ENCODE measurements around the gene ABAT. TPM values are rescaled to one million over a fixed set of nuclear protein-coding genes. Genes with fewer than 3 reads are reported as not detected.
A peak's percentile ranks its signal among the peaks of the same experiment; 100 is the strongest.
"Not testable (repeated sequence)": the region's sequence is repeated elsewhere in the genome, so short reads cannot be mapped to it uniquely, and the experiment has no call there.

Gene ABAT
- total RNA-seq, 8 experiments from 2014 or later = 21.2 to 125 (median 84.4) TPM

- H3K27ac ChIP-seq = no peak overlapping the region
- in situ Hi-C loops (cut with MboI; ENCODE audit: low pct_unique_long_range_greater_than_20kb in 2 of 9, low sequenced_read_pairs in 9 of 9, unreplicated experiment in 9 of 9) = loop anchor here in 5 of 9 experiments (10.0 to 25.0 kb wide), 2 partner anchors 124 to 126 kb away; partner anchors contain the start of gene ABAT (in 4 of the 5)
- WGBS, 10 experiments = 10 to 90% (median 37%) methylated on average over 2 to 6 of the region's 8 CpGs; no CpG with 5 or more reads in 1 of the 10 experiments
Measured at GRCh38 chr16:8788578-8789172, 114.3 kb downstream of the ABAT start.

DNA sequence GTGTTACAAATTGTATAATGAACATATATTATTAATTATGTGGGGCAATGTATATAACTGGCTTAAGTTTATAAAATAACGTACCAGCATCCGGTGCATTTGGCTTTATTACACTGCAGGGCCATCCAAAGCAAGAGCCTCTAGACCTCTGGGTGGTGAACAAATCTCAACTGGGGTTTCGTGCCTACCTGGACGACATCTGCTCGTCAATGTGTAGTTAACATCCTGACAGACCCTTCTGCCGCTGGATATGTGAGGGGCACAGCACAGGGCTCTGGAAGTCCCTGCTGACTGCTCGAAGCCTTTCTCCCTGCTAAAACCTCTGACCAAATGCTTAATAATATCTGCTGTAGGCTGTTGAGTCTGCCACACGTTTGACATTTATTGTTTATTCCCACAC is 120.7 kb downstream of the ABAT start:
- H3K27ac ChIP-seq = no peak overlapping the region
- H3K4me3 ChIP-seq = no peak overlapping the region
- in situ Hi-C loops (cut with MboI; ENCODE audit: low pct_unique_long_range_greater_than_20kb in 2 of 9, low sequenced_read_pairs in 9 of 9, unreplicated experiment in 9 of 9) = loop anchor here in 7 of 9 experiments (10.0 to 25.0 kb wide), 3 partner anchors 120 to 133 kb away; partner anchors contain the start of gene ABAT (in 5 of the 7)
- no peak for ATAC-seq (replicated peaks in 6 of 8)
- WGBS, 10 experiments = 53 to 97% (median 78%) methylated on average over 1 to 8 of the region's 8 CpGs; no CpG with 5 or more reads in 3 of the 10 experiments
- H3K4me1 ChIP-seq (replicated peaks in 1 of 2) = peaks cover 12% of the 10 kb centered on the region in 2 donors

More at GRCh38 chr16:8788578-8789172, 114.3 kb downstream of the ABAT start:
- Histone ChIP-seq H3K4me1 (replicated peaks in 1 of 2) (no peaks in the 10 kb centered on the region), H3K4me3 (no peak overlapping the region)
- ATAC-seq (replicated peaks in 6 of 8) = peak in 1 of 8 experiments; percentile 22

- no peak overlapping the region for H3K27ac ChIP-seq
- no peak for ATAC-seq (replicated peaks in 6 of 8)
- 40 to 100% (median 92%) methylated on average over 1 to 6 of the region's 10 CpGs; no CpG with 5 or more reads in 4 of the 10 experiments for whole genome bisulfite sequencing, 10 experiments
- in situ Hi-C loops (cut with MboI; ENCODE audit: low pct_unique_long_range_greater_than_20kb in 2 of 9, low sequenced_read_pairs in 9 of 9, unreplicated experiment in 9 of 9) = loop anchor here in 7 of 9 experiments (10.0 to 25.0 kb wide), 3 partner anchors 121 to 134 kb away; partner anchors contain the start of gene ABAT (in 5 of the 7)
- no peak overlapping the region for H3K4me3 ChIP-seq
- H3K4me1 ChIP-seq (replicated peaks in 1 of 2) = peaks cover 12% of the 10 kb centered on the region in 2 donors
Measured at GRCh38 chr16:8795818-8796217, 121.4 kb downstream of the ABAT start.

DNA sequence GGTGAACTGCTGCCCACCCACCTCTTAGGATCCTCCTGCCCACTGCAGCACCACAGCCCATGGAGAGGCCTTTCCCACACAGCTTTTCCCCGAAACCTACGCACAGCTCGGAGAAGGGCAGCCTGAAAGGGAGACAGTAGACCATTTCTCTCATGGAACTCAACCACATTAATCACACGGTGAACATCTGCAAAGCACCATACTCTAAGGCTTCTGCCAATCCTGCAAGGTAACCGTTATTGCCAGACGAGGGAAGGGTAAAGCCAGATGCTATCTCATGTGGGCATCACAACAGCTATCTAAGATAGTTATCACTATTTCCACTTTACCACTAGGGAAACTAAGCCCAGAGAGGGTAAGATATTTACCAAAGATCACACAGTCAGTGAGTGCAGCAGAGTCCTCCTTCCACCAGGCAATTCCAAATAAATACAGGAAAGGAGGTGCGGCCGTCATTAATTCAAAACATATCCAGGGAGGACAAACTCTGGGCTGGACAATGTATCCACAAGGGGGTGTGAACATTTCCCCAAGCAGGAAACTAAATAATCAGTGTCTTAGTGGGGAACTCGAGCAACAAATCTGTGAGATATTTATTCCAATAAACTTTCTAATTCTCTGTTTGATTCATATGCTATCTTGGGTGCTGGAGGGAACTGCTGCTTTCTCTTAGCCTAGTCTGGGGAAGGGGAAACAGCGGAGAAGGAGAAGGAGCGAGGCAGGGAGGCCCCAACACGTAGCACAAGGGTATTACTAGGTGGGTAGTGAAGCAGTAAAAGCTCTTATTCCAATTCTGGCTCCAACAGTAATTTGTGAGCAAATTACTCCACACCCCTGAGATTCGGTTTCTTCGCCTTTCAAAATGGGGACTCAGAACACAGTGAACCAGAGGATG is 122.3 kb downstream of the ABAT start:
- in situ Hi-C loops (cut with MboI; ENCODE audit: low pct_unique_long_range_greater_than_20kb in 2 of 9, low sequenced_read_pairs in 9 of 9, unreplicated experiment in 9 of 9) = loop anchor here in 7 of 9 experiments (10.0 to 25.0 kb wide), 3 partner anchors 122 to 134 kb away; partner anchors contain the start of gene ABAT (in 5 of the 7)
- H3K27ac ChIP-seq = peak overlapping the region in 1 of 2 donors; percentile 68
- ATAC-seq (replicated peaks in 6 of 8) = peak in 3 of 8 experiments; percentile 4 to 11 (median 5)
- H3K4me1 ChIP-seq (replicated peaks in 1 of 2) = peaks cover 12% of the 10 kb centered on the region in 2 donors
- WGBS, 10 experiments = 0 to 93% (median 36%) methylated on average over 1 to 9 of the region's 14 CpGs
- peak overlapping the region; percentile 63 to 96 (median 89) for H3K4me3 ChIP-seq

GRCh38 chr16:8797364-8798173 is 123.2 kb downstream of the ABAT start, which contains the start of the genes PMM2 and TMEM186:
PMM2 (plus strand) TSS chr16:8797839; CDS start chr16:8797883, 44 bp downstream.
TMEM186 (minus strand) TSS chr16:8797639; CDS start chr16:8797614, 25 bp downstream.
- in situ Hi-C loops (cut with MboI; ENCODE audit: low pct_unique_long_range_greater_than_20kb in 2 of 9, low sequenced_read_pairs in 9 of 9, unreplicated experiment in 9 of 9) = loop anchor here in 7 of 9 experiments (10.0 to 25.0 kb wide), 3 partner anchors 123 to 135 kb away; partner anchors contain the start of gene ABAT (in 5 of the 7)
- 0 to 4% (median 0%) methylated on average over 3 to 34 of the region's 61 CpGs; no CpG with 5 or more reads in 4 of the 10 experiments for WGBS, 10 experiments

DNA sequence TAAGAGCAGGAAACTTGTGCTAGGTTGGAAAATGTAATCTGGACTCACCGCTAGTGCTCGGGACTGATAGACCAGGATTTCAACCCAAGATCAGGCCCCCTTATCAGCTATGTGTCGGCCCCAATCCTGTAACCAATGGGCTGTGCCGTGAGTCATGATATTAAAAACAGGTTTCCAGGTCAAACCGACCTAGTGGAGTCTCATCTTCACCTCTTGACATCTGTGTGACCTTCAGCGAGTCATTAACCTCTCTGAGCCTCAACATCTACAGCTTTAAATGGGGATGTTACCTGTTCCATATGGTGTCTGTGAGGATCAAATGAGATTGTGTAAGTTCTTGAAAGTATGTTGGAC is 123.7 kb downstream of the ABAT start:
- H3K4me3 ChIP-seq = peak overlapping the region; percentile 63 to 96 (median 89)
- H3K27ac ChIP-seq = peak overlapping the region; percentile 94 to 99
- peaks cover 12% of the 10 kb centered on the region in 2 donors for H3K4me1 ChIP-seq (replicated peaks in 1 of 2)
- WGBS, 10 experiments = 0 to 8% (median 0%) methylated on average over 1 to 6 of the region's 6 CpGs; no CpG with 5 or more reads in 3 of the 10 experiments
- in situ Hi-C loops (cut with MboI; ENCODE audit: low pct_unique_long_range_greater_than_20kb in 2 of 9, low sequenced_read_pairs in 9 of 9, unreplicated experiment in 9 of 9) = loop anchor here in 7 of 9 experiments (10.0 to 25.0 kb wide), 3 partner anchors 123 to 136 kb away; partner anchors contain the start of gene ABAT (in 5 of the 7)
- ATAC-seq (replicated peaks in 6 of 8) = peak in 6 of 8 experiments; percentile 5 to 21 (median 18)

More at GRCh38 chr16:8797364-8798173, 123.2 kb downstream of the ABAT start, which contains the start of the genes PMM2 and TMEM186:
- Histone ChIP-seq H3K27ac (peak within 1 kb of the TSS; percentile 94 to 99), H3K4me3 (peak within 1 kb of the TSS; percentile 63 to 96 (median 89)), H3K4me1 (replicated peaks in 1 of 2) (peaks cover 12% of the 10 kb centered on the region in 2 donors)
- ATAC-seq (replicated peaks in 6 of 8) = peak; percentile 90 to 99 (median 97)

DNA sequence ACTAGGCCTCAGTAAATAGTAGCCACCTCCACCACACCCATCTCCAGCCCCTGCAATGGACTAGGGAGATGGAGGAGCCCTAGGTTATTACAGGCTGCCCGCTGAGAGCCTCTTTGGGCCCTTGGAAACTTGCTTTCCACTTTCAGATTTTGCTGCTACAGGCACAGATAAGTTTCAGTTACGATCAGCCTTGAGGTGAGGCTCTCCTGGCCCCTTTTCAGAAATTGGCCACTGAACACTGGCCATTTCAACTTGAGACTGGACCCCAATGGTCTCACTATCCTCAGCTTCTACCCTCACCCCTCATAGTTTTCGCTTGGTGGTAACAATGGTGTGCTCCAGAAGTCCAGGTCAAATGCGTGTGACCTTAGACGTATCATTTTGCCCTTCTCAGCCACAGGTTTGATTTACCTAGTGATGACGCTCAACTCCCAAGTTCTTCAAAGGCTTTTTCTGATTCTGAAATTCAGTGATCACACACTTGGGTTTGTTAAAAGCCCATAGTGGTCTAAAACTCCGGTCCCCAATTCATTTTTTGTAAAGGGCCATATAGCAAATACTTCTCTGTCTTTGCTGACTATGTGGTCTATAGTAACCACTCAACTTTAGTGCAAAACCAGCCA is 124.2 kb downstream of the ABAT start:
- H3K27ac ChIP-seq = peak overlapping the region; percentile 94 to 99
- H3K4me1 ChIP-seq (replicated peaks in 1 of 2) = peaks cover 12% of the 10 kb centered on the region in 2 donors
- in situ Hi-C loops (cut with MboI; ENCODE audit: low pct_unique_long_range_greater_than_20kb in 2 of 9, low sequenced_read_pairs in 9 of 9, unreplicated experiment in 9 of 9) = loop anchor here in 7 of 9 experiments (10.0 to 25.0 kb wide), 3 partner anchors 124 to 136 kb away; partner anchors contain the start of gene ABAT (in 5 of the 7)
- 37 to 85% (median 61%) methylated on average over 1 to 5 of the region's 7 CpGs; no CpG with 5 or more reads in 2 of the 10 experiments for WGBS, 10 experiments
- peak in 2 of 8 experiments; percentile 1 to 2 for ATAC-seq (replicated peaks in 6 of 8)
- H3K4me3 ChIP-seq = peak overlapping the region; percentile 63 to 96 (median 89)

DNA sequence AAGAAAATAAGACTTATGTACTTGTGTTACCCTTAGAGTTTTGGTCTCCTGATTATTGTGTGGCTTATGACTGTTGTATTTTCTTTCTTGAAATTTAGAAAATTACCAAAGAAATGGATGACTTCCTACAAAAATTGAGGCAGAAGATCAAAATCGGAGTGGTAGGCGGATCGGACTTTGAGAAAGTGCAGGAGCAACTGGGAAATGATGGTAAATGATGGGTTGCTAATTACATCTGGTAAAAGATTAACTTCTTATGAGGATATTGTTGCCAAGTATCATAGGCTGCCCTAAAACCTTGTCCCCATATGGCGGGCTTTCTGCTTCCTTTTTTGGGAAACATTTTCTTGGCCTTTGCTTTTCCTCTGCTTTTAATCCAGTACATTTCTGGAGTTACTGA is 127.3 kb downstream of the ABAT start:
- H3K4me3 ChIP-seq = no peak overlapping the region
- 76 to 100% (median 91%) methylated on average over 1 to 4 of the region's 4 CpGs for whole genome bisulfite sequencing, 10 experiments
- in situ Hi-C loops (cut with MboI; ENCODE audit: low pct_unique_long_range_greater_than_20kb in 2 of 9, low sequenced_read_pairs in 9 of 9, unreplicated experiment in 9 of 9) = no loop called here
- ATAC-seq (replicated peaks in 6 of 8) = no peak
- peaks cover 8 to 9% of the 10 kb centered on the region in 2 donors for H3K4me1 ChIP-seq (replicated peaks in 1 of 2)
- H3K27ac ChIP-seq = no peak overlapping the region

GRCh38 chr16:8803733-8804132 is 129.3 kb downstream of the ABAT start:
- H3K27ac ChIP-seq; ATAC-seq (replicated peaks in 6 of 8); H3K4me3 ChIP-seq; H3K4me1 ChIP-seq (replicated peaks in 1 of 2); in situ Hi-C loops (cut with MboI; ENCODE audit: low pct_unique_long_range_greater_than_20kb in 2 of 9, low sequenced_read_pairs in 9 of 9, unreplicated experiment in 9 of 9): not testable (repeated sequence)
- WGBS, 10 experiments = 88 to 100% (median 93%) methylated on average over 2 to 12 of the region's 12 CpGs

DNA sequence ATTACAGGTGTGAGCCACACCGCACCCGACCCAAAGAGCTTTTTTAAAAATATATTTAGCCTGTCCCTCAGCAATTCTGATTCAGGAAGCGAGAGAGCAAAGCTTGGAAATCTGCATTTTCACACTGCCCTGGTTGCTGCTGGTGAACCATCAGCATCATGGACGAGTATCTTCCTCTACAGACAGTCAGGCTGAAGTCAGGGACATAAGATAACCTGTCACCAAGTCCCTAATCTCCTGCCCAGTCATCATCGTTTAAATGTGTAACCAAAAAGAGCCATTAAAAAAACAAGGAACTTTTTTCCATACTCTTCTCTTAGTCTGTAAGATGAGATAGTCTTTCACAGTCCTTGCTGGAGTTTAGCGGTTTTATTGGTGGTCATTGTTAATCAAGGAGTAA is 129.9 kb downstream of the ABAT start:
- Histone ChIP-seq H3K4me3 (no peak overlapping the region), H3K27ac (no peak overlapping the region), H3K4me1 (replicated peaks in 1 of 2) (no peaks in the 10 kb centered on the region)
- ATAC-seq (replicated peaks in 6 of 8) = no peak
- WGBS, 10 experiments = 58 to 100% (median 89%) methylated on average over 3 to 6 of the region's 6 CpGs; no CpG with 5 or more reads in 1 of the 10 experiments
- in situ Hi-C loops (cut with MboI; ENCODE audit: low pct_unique_long_range_greater_than_20kb in 2 of 9, low sequenced_read_pairs in 9 of 9, unreplicated experiment in 9 of 9) = no loop called here

DNA sequence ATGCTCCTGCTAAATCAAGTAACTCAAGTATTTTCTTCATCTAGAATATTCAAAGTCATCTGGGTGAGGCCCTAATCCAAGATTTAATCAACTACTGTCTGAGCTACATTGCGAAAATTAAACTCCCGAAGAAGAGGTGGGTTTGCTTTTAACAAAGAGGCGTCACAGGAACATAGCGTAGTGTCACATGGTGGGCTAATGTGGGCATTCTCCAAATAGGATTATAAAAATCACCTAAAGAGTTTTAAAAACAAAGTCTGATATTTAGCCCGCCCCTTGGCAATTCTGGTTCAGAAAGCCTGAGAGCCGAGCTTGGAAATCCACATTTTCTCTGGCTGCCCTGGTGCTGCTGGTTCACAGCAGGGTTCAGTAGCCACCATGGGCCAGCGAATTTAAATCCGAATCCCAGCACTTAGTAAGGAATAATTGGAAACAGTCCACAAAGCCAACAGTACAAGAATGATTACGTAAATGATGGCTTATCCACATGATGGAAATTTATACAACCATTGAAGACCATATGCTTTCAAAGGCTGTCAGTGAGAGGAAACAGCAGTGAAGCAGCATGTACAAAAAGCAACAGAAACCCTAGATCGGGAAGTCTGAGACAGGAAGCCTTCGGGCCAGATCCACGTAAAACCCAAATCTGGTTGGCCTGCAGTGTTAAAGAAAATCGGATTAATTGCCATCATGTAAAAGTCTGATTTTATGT is 132.0 kb downstream of the ABAT start:
- in situ Hi-C loops (cut with MboI; ENCODE audit: low pct_unique_long_range_greater_than_20kb in 2 of 9, low sequenced_read_pairs in 9 of 9, unreplicated experiment in 9 of 9) = no loop called here
- ATAC-seq (replicated peaks in 6 of 8) = peak in 1 of 8 experiments; percentile 18
- no peaks in the 10 kb centered on the region for H3K4me1 ChIP-seq (replicated peaks in 1 of 2)
- no peak overlapping the region for H3K4me3 ChIP-seq
- H3K27ac ChIP-seq = no peak overlapping the region
- 51 to 98% (median 90%) methylated on average over 4 to 13 of the region's 13 CpGs; no CpG with 5 or more reads in 2 of the 10 experiments for WGBS, 10 experiments
